Right atrium auricular region (tissue), 2 donors: ENCODE data around the gene CAMTA1. TPM values are rescaled to one million over a fixed set of nuclear protein-coding genes. Genes with fewer than 3 reads are reported as not detected.

Source experiments
- DNase-seq: peaks from one replicate; pipeline ENCODE4 v3.0.0-alpha.2; 2019; ENCODE audit warnings: low spot score
- H3K27ac ChIP-seq, 2 donors: fragments of 200-600 bp; sonication (generic); 1 replicate in 1 of 2; 2 replicates in 1 of 2; pipeline ENCODE4 v1.5.1; 2016 to 2019
- H3K27me3 ChIP-seq, 2 donors: fragments of 200-600 bp; sonication (generic); one replicate each; pipeline versions ENCODE4 v1.5.1 to v1.6.0; 2017 to 2019
- H3K36me3 ChIP-seq: fragments of 200-600 bp; sonication (generic); one replicate; pipeline ENCODE4 v1.5.1; 2016
- H3K4me1 ChIP-seq, 2 donors: fragments of 200-600 bp; sonication (generic); one replicate each; pipeline versions ENCODE4 v1.5.1 to v1.6.0; 2017 to 2019
- H3K4me3 ChIP-seq, 2 donors: fragments of 200-600 bp; sonication (generic); 1 replicate in 1 of 2; 2 replicates in 1 of 2; pipeline ENCODE4 v1.5.1; 2017 to 2019; ENCODE audit warnings: mild to moderate bottlenecking in 1 of 2, moderate library complexity in 1 of 2
- H3K9me3 ChIP-seq, 2 donors: fragments of 200-600 bp; sonication (generic); one replicate each; pipeline ENCODE4 v1.5.1; 2019
- CTCF ChIP-seq, 2 donors: fragments of 200-600 bp; sonication (generic); IDR thresholded peaks; one replicate each; pipeline ENCODE4 v1.5.1; 2019; ENCODE audit warnings: antibody characterized with exemption in 2 of 2
- total RNA-seq, 2 donors: library from RNA; depleted of rRNA; stranded (reverse); fragments of >200 nt; gene quantifications; one replicate each; pipeline ENCODE4 v1.1.0, GENCODE V29; 2016

Gene CAMTA1
- total RNA-seq, 2 donors from 2014 or later: 132 to 190 TPM

- Histone ChIP-seq H3K4me1 (peaks cover 0 to 16% of the 10 kb centered on the region in 2 donors), H3K27me3 (no peaks in the 10 kb centered on the region), H3K4me3 (no peak overlapping the region), H3K36me3 (no peaks in the 10 kb centered on the region), H3K27ac (no peak overlapping the region), H3K9me3 (no peaks in the 10 kb centered on the region)
- no peak for TF ChIP-seq CTCF (IDR thresholded peaks at IDR 0.05)
- DNase-seq: no peak
Observed at GRCh38 chr1:6813165-6813564, 27.9 kb downstream of the CAMTA1 start.

- no peaks in the 10 kb centered on the region for H3K27me3 ChIP-seq
- peaks cover 0 to 31% of the 10 kb centered on the region in 2 donors for H3K4me1 ChIP-seq
- H3K9me3 ChIP-seq: no peaks in the 10 kb centered on the region
- no peak for DNase-seq
- no peak overlapping the region for H3K4me3 ChIP-seq
- H3K27ac ChIP-seq: no peak overlapping the region
- TF ChIP-seq CTCF (IDR thresholded peaks at IDR 0.05): no peak
- H3K36me3 ChIP-seq: no peaks in the 10 kb centered on the region
Observed at GRCh38 chr1:6815726-6816125, 30.5 kb downstream of the CAMTA1 start.

- peaks cover 0 to 39% of the 10 kb centered on the region in 2 donors for H3K4me1 ChIP-seq
- no peak for TF ChIP-seq CTCF (IDR thresholded peaks at IDR 0.05)
Observed at GRCh38 chr1:6819246-6820040, 34.2 kb downstream of the CAMTA1 start.

GRCh38 chr1:6820899-6821298 lies 35.6 kb downstream of the CAMTA1 start:
- Histone ChIP-seq H3K4me3 (no peak overlapping the region), H3K27me3 (no peaks in the 10 kb centered on the region), H3K9me3 (no peaks in the 10 kb centered on the region), H3K4me1 (peaks cover 0 to 39% of the 10 kb centered on the region in 2 donors), H3K27ac (no peak overlapping the region), H3K36me3 (no peaks in the 10 kb centered on the region)
- no peak for TF ChIP-seq CTCF (IDR thresholded peaks at IDR 0.05)
- no peak for DNase-seq

More at GRCh38 chr1:6819246-6820040, 34.2 kb downstream of the CAMTA1 start:
- H3K9me3 ChIP-seq: no peaks in the 10 kb centered on the region
- no peaks in the 10 kb centered on the region for H3K27me3 ChIP-seq
- no peak overlapping the region for H3K4me3 ChIP-seq
- H3K27ac ChIP-seq: no peak overlapping the region
- DNase-seq: no peak
- no peaks in the 10 kb centered on the region for H3K36me3 ChIP-seq

- Histone ChIP-seq H3K36me3 (no peaks in the 10 kb centered on the region), H3K9me3 (no peaks in the 10 kb centered on the region), H3K27me3 (no peaks in the 10 kb centered on the region), H3K4me3 (no peak overlapping the region), H3K4me1 (peaks cover 0 to 34% of the 10 kb centered on the region in 2 donors), H3K27ac (no peak overlapping the region)
- DNase-seq: no peak
- TF ChIP-seq CTCF (IDR thresholded peaks at IDR 0.05): no peak
Observed at GRCh38 chr1:6822530-6823359, 37.5 kb downstream of the CAMTA1 start.
